Measurements from ENCODE around the gene ARMC5.
A peak's percentile ranks its signal among the peaks of the same experiment; 100 is the strongest.
"Not testable (repeated sequence)": the region's sequence is repeated elsewhere in the genome, so short reads cannot be mapped to it uniquely, and the experiment has no call there.

Gene ARMC5

DNA sequence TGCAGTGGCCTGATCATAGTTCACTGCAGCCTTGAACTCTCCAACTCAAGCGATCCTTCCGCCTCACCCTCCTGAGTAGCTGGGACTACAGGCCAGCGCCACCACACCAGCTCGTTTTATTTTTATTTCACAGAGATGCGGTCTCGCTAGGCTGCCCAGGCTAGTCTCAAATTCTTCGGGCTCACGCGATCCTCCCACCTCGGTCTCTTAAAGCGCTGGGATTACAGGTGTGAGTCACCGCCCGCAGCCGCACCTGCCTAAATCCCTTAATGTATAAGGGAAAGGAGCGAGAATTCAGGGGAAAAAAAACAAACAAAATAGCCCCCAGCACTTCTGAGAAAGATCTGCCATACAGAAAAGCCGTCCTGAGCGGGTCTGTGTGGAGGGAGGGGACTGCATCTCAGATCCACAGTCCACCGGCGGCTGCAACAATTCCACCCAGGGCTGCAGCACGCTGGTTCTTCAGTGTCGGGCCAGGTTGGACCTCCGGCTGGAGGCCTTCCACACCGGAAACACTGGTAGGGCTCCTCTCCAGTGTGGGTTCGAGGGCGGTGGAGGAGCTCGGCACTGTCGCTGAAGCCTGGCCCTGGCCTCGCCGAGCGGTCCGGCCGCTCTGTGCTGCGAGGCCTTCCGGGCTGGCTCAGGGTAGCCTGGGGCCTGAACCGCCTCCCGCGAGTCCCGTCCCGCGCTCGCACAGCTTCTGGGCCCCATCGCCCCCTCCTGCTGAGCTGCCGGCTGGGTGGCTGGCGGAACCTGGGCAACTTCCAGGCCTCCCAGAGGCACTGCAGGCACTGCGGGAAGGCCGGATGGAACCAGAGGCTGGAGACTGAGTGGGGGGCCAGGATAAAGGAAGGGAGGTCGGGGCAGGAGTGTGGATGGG lies 23.7 kb upstream of the ARMC5 start:
- no peak for DNase-seq (ENCODE audit: low read depth)

DNA sequence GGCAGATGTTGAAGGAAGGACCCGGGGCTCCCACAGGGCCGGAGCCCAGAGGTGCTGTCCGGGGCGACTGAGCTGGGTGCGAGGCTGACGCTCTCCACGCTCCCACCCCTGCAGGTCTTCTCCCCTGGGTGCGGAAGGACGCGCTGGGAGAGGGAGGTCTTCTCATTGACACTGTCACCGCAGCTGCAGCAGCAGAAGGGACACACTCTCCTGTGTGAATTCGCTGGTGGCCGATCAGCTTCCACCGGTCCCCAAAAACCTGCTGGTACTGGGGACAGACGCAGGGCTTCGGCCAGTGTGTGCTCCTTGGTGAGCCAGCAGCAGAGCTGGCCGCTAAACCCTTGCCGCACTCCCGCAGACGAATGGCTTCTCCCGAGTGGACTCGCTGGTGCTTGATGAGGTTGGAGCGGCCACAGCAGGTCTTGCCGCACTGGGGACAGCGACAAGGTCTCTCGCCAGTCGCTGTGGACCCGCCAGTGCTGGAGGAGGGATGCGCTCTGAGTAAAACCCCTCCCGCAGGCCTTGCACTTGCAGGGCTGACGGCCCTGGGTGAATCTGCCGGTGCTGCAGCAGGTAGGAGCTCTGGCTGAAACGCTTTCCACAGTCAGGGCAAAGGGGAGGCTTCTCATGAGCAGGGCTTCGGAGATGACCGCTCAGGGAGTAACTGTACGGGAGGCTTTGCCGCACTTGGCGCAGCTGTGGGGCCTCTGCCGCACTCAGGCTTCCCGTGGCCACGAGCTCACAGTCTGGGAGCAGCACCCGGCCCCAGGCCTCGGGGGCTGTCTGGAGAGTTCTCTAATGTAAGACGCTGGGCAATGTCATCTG lies 22.9 kb upstream of the ARMC5 start:
- no peak for DNase-seq (ENCODE audit: low read depth)

DNA sequence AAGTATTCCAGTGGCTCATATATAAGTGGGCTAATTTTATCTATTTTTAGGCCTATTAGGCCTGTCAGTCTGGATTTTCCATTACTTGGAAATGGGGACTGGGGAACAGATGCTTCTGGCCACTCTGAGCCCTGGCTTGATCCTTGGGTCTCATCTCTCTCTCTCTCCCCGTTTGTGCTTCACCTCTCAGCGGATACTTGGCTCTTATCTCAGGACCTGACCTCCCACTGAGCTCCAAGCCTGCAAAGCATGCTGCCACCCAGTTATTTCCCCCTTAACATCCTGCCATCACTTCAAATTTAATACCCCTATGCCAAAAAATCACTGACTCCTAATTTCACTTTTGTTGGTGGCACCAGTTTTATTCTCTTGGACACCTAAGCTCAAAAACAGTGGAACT lies 20.9 kb upstream of the ARMC5 start:
- no peak for DNase-seq (ENCODE audit: low read depth)

DNA sequence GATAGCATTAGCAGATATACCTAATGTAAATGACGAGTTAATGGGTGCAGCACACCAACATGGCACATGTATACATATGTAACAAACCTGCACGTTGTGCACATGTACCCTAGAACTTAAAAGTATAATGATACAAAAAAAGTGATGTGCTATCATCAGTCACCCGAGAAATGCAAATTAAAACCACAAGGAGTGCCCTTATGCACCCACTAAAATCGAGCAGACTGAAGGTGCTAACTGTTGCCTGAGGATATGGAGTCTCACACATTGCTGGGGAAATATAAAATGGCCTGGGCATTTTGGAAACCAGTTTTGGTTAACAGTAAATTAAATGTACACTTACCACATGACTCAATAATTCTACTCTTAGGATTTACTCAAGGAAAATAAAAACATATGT lies 20.3 kb upstream of the ARMC5 start:
- not testable (repeated sequence) for DNase-seq (ENCODE audit: low read depth)

DNA sequence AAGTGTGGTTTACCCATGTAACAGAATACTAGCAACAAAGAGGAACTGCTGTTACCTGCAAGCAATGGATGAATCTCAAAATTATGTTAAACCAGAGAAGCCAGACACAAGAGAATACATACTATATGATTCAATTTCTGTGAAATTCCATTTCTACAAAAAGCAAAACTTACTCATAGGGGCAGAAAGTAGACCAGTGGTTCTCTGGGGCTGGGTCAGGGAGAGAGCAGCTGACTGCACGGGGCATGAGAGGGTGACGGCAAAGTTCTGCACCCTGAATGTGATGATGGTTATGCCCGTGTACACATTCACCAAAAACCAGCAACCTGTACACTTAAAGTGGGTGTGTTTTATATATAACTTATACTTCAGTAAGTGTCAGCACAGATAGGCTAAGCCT lies 19.8 kb upstream of the ARMC5 start:
- DNase-seq (ENCODE audit: low read depth) = no peak

DNA sequence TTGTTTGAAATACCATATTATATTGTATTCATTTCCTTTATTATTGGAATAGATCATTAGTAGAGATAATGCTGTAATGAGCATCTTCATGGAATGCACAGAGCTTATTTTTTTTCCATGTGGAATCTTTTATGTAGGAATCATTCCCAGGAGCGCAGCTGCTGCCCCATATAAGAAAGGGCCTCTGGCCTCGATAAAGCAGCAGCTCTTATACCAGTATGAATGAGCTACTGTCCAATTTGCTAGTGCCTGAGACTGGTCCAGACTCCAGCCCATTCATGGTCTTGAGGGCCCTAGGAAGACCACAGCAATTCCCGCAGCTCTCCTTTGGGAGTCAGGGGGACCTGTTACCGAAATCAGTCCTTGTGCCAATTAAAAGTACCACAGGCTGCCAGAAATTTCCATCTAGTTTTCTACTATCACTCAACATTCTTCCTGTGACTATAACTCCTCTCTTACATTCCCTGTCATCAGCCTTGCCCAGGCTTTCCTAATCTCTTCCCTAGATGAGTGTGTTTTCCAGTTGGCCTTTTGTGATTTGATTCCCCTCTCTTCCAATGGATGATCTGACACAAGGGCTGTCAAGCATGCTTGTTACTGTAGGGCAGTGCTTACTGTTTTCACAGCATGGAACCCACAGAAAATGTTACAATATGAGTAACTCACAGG lies 18.7 kb upstream of the ARMC5 start:
- DNase-seq (ENCODE audit: low read depth) = no peak

DNA sequence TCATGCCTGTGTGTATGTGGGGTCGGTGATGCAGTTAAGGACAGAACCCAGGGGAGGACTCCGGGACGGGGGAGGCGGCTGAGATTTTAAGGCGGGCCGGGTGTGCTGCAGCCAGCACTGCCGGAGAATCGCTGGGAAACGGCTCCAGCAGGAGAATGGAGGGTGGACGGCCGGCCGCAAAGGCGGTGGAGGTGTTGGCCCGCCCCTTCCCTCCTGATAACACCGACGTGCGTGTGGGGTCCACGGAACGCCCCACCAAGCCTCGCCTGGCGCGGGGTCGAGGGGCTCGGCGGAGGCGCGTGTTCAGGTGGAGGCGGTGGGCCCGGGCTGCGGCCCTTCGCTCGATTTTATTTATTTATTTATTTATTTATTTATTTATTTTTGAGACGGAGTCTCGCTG lies 17.3 kb upstream of the ARMC5 start:
- no peak for DNase-seq (ENCODE audit: low read depth)

DNA sequence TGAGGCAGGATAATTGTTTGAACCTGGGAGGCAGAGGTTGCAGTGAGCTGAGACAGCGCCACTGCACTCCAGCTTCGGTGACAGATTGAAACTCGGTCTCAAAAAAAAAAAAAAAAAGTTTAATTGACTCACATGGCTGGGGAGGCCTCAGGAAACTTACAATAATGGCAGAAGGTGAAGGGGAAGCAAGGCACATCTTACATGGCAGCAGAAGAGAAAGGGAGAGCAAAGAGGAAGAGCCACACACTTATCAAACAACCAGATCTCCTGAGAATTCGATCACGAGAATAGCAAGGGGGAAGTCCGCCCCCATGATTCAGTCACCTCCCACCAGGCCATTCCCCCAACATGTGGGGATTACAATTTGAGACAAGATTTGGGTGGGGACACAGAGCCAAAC lies 13.4 kb upstream of the ARMC5 start:
- DNase-seq (ENCODE audit: low read depth) = not testable (repeated sequence)

DNA sequence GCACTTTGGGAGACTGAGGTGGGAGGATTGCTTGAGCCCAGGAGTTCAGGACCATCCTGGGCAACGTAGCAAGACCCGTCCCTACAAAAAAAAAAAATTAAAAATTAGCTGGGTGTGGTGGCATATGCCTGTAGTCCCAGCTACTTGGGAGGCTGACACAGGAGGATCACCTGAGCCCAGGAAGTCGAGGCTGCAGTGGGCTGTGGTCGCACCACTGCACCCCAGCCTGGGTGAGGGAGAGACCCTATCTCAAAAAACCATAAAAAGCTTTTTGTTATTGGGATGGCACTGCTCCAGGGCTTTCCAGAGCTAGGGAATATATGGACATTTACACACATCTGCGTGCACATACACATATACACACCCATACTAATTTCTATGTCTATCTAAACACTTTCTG lies 8.1 kb upstream of the ARMC5 start:
- no peak for DNase-seq (ENCODE audit: low read depth)

DNA sequence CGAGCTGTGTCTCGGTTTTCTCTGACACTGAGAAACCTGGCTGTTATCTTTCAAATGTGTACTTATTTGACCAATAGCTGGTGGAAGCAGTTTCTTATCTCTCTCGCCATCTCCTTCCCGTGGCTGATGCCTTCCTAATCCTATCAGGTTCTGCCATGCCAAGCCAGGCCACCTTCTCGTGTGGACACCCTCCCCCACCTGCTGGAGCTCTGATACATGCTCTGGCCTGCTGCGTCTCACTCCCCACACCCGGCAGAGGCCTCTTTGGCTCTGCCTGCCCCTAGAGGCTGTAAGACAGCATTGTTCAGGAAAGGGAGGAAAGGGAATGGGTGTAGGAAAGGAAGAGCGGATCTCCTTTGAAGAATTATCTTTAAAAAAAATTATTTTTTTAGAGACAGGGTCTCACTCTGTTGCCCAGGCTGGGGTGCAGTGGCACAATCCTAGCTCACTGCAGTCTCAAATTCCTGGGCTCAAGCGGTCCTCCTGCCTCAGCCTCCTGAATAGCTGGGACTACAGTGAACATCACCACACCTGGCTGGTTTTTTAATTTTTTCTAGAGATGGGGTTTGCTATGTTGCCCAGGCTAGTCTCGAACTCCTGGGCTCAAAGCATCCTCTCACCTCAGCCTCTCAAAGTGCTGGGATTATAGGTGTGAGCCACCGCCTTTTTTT lies 7.5 kb upstream of the ARMC5 start:
- DNase-seq (ENCODE audit: low read depth) = no peak

DNA sequence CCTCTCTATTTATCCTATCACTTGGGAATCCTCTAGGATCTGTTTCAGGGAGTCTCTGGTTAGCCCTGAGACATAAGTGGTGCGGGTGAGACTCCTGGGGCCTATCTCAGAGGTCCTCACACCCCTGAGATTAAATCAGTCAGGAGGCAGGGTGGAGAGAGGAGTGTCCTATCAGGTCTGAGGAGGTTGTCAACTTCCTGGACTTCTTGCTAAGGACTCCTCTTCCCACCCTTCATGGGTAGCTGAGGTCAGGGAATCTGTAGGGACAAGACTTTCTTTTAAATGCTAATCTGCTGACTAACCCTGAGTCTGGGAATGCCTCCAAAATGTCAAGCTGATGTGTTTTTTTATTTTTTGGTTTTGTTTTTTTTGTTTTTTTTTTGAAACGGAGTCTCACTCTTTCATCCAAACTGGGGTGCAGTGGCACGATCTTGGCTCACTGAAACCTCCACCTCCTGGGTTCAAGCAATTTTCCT lies 6.6 kb upstream of the ARMC5 start:
- DNase-seq (ENCODE audit: low read depth) = no peak

DNA sequence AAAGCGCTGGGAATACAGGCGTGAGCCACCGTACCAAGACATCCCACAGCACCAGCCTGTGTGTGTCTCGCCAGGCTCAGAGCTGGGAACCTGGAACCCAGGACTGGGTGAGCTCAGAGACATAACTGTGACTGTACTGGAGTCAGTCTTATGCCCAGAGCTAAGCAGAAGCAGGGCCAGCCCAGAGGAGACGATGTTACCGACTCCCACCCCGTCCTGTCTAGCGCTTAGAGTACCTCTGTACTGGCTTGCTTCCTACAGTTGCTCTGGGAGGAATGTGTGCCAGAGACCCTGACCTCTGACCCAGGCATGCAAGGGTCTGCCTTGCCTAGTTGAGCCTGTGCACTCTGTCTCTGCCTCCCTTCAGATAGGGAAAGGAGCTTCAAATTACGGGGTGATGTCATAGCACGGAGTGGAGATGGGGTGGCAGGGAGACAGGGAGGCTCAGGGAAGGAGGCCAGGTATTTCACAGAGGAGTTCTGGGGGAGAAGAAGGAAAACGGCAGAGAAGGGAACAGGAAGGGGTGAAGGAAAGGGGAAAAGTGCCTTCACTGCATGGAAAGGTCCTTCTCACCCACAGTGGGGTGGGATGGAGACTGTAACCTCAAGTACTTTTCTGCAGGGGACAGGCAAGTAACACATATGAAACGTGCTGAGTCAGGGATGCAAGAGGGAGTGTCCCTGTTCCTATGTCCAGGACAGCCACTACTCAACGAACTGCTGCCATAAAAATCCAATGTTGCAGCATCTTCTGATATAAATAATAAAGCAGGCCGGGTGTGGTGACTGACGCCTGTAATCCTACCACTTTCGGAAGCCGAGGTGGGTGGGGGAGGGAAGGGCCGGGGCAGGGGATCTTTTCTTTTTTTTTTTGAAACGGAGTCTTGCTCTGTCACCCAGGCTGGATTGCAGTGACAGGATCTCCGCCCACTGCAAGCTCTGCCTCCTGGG lies 5.8 kb upstream of the ARMC5 start:
- DNase-seq (ENCODE audit: low read depth) = no peak

DNA sequence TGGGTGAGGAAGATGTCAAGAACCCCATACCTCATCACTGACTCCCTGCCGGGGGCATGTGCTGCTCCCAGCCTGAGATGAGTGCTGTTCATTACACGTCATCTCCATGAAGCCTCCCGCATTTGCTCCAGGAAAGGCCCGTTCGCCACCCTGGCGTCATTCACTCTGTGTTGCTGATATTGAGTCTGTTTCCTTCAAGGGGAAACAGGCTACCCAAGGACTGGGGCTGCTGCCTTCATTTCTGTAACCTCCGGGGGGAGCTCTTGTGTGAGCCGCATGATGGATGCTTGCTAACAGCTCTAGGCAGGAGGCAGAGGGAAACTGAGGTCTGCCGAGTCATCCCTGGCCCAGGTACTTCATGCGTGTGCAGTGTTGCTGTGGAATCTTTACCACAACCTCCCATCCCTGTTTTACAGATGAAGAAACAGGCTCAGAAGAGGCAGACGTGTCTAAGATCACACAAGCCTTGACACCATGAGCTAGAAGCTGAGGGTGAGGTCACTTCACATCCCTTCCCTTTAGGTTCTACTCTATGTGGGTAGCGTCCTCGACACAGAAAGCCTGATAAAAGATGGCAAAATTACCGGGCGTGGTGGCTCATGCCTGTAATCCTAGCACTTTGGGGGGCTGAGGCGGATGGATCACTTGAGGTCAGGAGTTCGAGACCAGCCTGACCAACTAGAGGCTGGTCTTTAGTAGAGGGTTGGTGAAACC lies 3.5 kb upstream of the ARMC5 start:
- no peak for DNase-seq (ENCODE audit: low read depth)

DNA sequence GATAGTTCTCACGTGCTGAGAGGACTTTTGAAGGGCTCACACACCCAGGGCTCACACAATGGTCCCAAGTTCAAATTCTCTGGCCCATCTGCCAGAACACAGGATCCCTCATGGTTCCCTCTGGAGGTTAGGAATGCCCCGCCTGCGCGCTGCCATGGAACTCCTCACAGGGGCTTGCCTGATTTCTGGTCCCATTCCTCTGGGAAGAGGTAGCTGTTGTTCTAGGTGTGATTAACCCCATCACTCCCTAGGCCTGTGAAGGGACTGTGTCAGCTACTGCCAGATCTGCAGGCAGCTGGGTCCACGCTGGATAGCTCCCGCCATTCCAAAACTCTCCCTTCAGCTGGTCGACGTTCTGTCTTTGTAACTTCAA lies 2.3 kb upstream of the ARMC5 start:
- no peak for DNase-seq (ENCODE audit: low read depth)

DNA sequence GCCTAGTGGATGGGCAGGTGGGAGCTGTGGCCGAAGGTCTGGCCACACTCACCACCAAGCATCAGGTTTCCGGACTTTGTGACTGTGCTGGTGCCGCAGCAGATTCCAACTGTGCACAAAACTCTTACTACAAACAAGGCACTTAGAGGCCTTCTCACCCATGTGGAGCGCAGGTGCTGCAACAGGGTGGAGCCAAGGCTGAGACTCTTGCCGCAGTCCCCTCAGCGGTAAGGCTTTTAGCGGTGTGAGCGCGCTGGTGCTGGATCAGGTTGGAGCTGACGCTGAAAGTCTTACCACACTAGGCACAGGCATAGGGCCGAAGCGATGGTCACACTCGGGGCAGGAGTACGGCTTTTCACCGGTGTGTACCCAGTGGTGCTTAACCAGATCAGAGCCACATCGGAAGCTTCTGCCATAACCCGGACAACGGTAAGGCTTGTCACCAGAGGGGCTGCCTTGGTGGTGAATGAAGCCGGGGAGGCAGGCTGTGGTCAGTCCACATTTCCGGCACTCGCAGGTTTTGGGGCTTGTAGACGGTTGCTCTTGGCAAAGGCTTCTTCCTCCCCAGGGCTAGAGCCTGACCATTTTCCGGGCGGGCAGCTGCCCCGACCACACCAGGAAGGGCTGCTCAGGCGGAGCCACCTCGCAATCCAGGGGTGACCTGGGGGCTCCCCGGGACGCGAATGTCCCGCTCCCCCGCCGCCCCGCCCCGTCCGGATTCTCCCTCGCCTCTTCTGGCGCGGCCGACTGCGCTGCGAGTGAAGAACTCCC lies 1.0 kb upstream of the ARMC5 start:
- DNase-seq (ENCODE audit: low read depth) = peak; percentile 52

DNA sequence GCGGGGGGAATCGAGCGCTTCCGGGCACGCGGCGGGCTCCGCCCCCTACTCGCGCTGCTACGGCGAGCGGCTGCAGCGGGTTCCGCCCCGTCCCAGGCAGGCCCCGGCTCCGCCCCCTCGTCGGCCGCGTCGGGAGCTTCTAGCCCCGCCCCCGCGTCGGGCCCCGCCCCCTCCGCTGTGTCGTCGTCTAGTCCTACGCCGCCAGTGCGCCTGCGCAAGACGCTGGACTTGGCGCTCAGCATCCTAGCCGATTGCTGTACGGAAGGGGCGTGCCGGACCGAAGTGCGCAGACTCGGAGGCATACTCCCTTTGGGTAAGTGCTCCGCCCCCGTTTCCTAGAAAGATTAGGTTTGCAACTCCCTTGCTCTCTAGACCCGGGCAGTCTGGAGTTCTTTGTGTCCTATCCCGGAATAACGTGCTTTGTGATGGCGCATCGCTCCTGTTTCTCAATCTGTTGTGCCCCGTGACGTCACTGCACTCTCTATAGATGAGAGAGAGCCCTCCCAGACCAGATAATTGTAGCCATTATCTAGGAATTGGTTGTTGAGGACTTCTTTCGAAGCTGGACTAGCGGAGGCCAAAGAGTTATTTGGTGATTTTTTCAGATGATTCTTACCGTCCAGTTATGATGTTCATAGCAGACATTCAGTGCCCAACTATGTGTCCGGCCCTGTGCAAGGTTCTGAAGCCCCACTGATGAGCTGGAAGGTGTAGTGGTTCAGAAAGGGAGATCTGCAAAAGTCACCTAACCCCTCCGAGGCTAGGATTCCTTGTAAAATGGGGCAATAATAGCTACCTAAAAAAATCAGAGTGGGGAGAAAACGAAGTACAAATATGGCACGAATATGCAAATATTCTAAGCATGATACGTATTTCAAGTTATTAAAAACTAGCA lies 633 bp downstream of the ARMC5 start:
- DNase-seq (ENCODE audit: low read depth) = peak; percentile 100

DNA sequence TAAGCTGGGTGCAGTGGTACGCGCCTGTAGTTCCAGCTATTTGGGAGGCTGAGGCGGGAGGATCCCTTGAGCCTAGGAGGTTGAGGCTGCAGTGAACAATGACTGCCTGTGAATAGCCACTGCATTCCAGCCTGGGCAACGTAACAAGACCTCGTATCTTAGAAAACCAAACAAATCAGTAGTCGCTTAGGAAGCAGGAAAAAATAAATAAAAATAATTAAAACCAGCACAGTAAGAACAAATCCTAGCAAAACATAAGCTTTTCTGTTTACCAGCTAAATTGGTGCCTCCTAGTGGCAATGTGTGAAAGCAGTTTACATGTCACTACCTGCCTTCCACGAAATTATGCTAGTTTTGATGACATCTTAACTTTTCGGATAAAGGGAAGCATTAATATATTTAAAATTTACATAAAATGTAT lies 1.3 kb downstream of the ARMC5 start:
- no peak for DNase-seq (ENCODE audit: low read depth)

DNA sequence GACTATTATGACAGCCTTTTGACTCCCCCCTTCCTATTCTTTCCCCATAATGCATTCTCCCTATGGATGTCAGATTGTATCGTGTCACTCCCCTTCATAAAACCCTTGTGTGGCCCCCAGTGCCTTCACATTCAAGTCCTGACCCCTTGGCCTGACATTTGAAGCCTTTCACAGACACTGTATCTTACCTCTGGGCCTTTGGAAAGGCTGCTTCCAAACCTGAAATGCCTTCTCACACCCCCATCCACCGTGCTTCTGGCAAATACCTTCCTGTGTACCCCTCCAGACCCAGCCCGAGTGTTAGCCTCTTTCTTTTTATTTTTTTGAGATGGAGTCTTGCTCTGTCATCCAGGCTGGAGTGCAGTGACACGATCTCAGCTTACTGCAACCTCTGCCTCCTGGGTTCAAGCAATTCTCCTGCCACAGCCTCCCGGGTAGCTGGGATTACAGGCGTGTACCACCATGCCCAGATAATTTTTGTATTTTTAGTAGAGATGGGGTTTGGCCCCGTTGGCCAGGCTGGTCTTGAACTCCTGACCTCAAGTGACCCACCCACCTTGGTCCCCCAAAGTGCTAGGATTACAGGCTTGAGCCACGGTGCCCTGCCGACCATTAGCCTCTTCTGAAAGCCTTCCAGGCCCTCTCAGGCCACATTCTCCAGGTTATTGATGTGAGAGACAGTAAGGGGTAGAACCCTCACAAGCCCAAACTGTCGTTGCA lies 2.1 kb downstream of the ARMC5 start:
- no peak for DNase-seq (ENCODE audit: low read depth)
